Prostate gland (tissue), 2 donors: Measurements from ENCODE around the gene C1QTNF6. TPM values are rescaled to one million over a fixed set of nuclear protein-coding genes. Genes with fewer than 3 reads are reported as not detected.

Source experiments
- DNase-seq: peaks from one replicate; pipeline ENCODE4 v3.0.0-alpha.2; 2019; ENCODE audit warnings: low spot score
- H3K27ac ChIP-seq, 2 donors: fragments of 200-600 bp; sonication (generic); 2 replicates each; pipeline ENCODE4 v1.5.1; 2017 to 2019
- H3K27me3 ChIP-seq: fragments of 200-600 bp; sonication (generic); replicated peaks from 2 replicates; pipeline ENCODE4 v1.5.1; 2019; ENCODE audit not compliant: insufficient read depth
- H3K36me3 ChIP-seq, 2 donors: fragments of 200-600 bp; sonication (generic); 1 replicate in 1 of 2; 2 replicates in 1 of 2; pipeline versions ENCODE4 v1.5.1 to v1.8.1; 2017 to 2019
- H3K4me1 ChIP-seq: fragments of 200-600 bp; sonication (generic); replicated peaks from 2 replicates; pipeline ENCODE4 v1.5.1; 2019
- H3K4me3 ChIP-seq, 2 donors: fragments of 200-600 bp; sonication (generic); 2 replicates each; pipeline ENCODE4 v1.5.1; 2017 to 2019
- H3K9me3 ChIP-seq: fragments of 200-600 bp; sonication (generic); 2 replicates; pipeline ENCODE4 v1.5.1; 2017
- CTCF ChIP-seq, 4 experiments: fragments of 200-600 bp in 2 of 4; fragments of 450-650 bp in 2 of 4; sonication (generic) in 2 of 4; IDR thresholded peaks; 1 replicate in 3 of 4; 2 replicates in 1 of 4; pipeline ENCODE4 v1.5.1; 2016 to 2019; ENCODE audit warnings: antibody characterized with exemption in 4 of 4, mild to moderate bottlenecking in 2 of 4, moderate library complexity in 2 of 4
- POLR2A ChIP-seq: fragments of 450-650 bp; IDR thresholded peaks from one replicate; pipeline ENCODE4 v1.6.1; 2016; ENCODE audit warnings: antibody characterized with exemption, mild to moderate bottlenecking
- POLR2AphosphoS5 ChIP-seq: sonication (generic); formaldehyde crosslinking; IDR thresholded peaks from one replicate; pipeline ENCODE4 v1.6.1; 2017; ENCODE audit warnings: antibody characterized with exemption
- WGBS: methylation state at CpG from one replicate; pipeline ENCODE4 v1.1.5; 2018; 5-methylcytosine and 5-hydroxymethylcytosine counted together
- intact Hi-C: fragments of 100-400 bp; cut with DNase I; formaldehyde crosslinking; loops from one replicate; pipeline ENCODE4 v1.14.2; 2022
- total RNA-seq, 2 donors: library from RNA; depleted of rRNA; stranded (reverse); fragments of >200 nt; gene quantifications; one replicate each; pipeline ENCODE4 v1.1.0, GENCODE V29; 2016

The C1QTNF6 gene
- total RNA-seq, 2 donors from 2014 or later = 2.1 to 9.3 TPM

- Histone ChIP-seq H3K27me3 (peaks cover 2% of the 10 kb centered on the region), H3K9me3 (no peaks in the 10 kb centered on the region), H3K4me3 (no peak overlapping the region), H3K27ac (no peak overlapping the region), H3K36me3 (no peaks in the 10 kb centered on the region), H3K4me1 (no peaks in the 10 kb centered on the region)
- no peak for TF ChIP-seq CTCF (IDR thresholded peaks at IDR 0.05)
- TF ChIP-seq POLR2AphosphoS5 = no peak
- TF ChIP-seq POLR2A = no peak
- DNase-seq = no peak
- intact Hi-C loops = no loop called here
- 88% methylated on average over 6 of the region's 16 CpGs for WGBS
Observed at GRCh38 chr22:37140686-37141323, 47.2 kb downstream of the C1QTNF6 start.

- Histone ChIP-seq H3K4me3 (no peak overlapping the region), H3K4me1 (no peaks in the 10 kb centered on the region), H3K27ac (no peak overlapping the region), H3K36me3 (no peaks in the 10 kb centered on the region), H3K27me3 (peaks cover 2% of the 10 kb centered on the region), H3K9me3 (no peaks in the 10 kb centered on the region)
- TF ChIP-seq CTCF (IDR thresholded peaks at IDR 0.05) = no peak
- no peak for TF ChIP-seq POLR2A
- no peak for TF ChIP-seq POLR2AphosphoS5
- no peak for DNase-seq
- intact Hi-C loops = no loop called here
- WGBS = 74% methylated on average over 7 of the region's 7 CpGs
Observed at GRCh38 chr22:37139762-37140161, 48.3 kb downstream of the C1QTNF6 start.

- H3K27ac ChIP-seq = no peak overlapping the region
- H3K9me3 ChIP-seq = no peaks in the 10 kb centered on the region
- H3K36me3 ChIP-seq = no peaks in the 10 kb centered on the region
- DNase-seq = no peak
- WGBS = 67% methylated on average over 15 of the region's 16 CpGs
- H3K27me3 ChIP-seq = peaks cover 2% of the 10 kb centered on the region
- no peak for TF ChIP-seq CTCF (IDR thresholded peaks at IDR 0.05)
- TF ChIP-seq POLR2A = no peak
- TF ChIP-seq POLR2AphosphoS5 = no peak
- no peaks in the 10 kb centered on the region for H3K4me1 ChIP-seq
- intact Hi-C loops = no loop called here
- no peak overlapping the region for H3K4me3 ChIP-seq
Observed at GRCh38 chr22:37138849-37139561, 49.0 kb downstream of the C1QTNF6 start.

- Histone ChIP-seq H3K27me3 (peaks cover 2% of the 10 kb centered on the region), H3K36me3 (no peaks in the 10 kb centered on the region), H3K4me1 (no peaks in the 10 kb centered on the region), H3K9me3 (no peaks in the 10 kb centered on the region), H3K27ac (no peak overlapping the region), H3K4me3 (no peak overlapping the region)
- DNase-seq = no peak
- intact Hi-C loops = no loop called here
- 77% methylated on average over 6 of the region's 6 CpGs for WGBS
- TF ChIP-seq POLR2AphosphoS5 (no peak), CTCF (IDR thresholded peaks at IDR 0.05) (no peak), POLR2A (no peak)
Observed at GRCh38 chr22:37137903-37138665, 50.0 kb downstream of the C1QTNF6 start.
